B cell (primary cell): ENCODE data around the gene NCBP2L. TPM values are rescaled to one million over a fixed set of nuclear protein-coding genes. Genes with fewer than 3 reads are reported as not detected.

Experiments used
- ATAC-seq: fragments of 200-7000 bp; cut with Tn5 transposase; one replicate; pipeline ENCODE4 v1.10.0; 2021; ENCODE audit warnings: low read depth, mild to moderate bottlenecking, moderate number of reproducible peaks, moderate library complexity
- CTCF ChIA-PET: fragments of 350-600 bp; sonication (Branson Sonifier 250); formaldehyde crosslinking; loops from one replicate; lab custom pipeline; 2021; ENCODE audit warnings: antibody characterized with exemption, inconsistent platforms; lab: Charles Lee
- POLR2A ChIA-PET: fragments of 350-600 bp; sonication (Branson Sonifier 250); formaldehyde crosslinking; loops from one replicate; lab custom pipeline; 2021; ENCODE audit warnings: antibody characterized with exemption; lab: Charles Lee
- DNase-seq: peaks from one replicate; pipeline ENCODE4 v3.0.0; 2013
- H2AFZ ChIP-seq: 2 replicates; pipeline ENCODE4 v1.6.1; 2012; ENCODE audit warnings: mild to moderate bottlenecking, low read depth, low read length; ENCODE audit not compliant: insufficient read depth, poor library complexity, severe bottlenecking
- H3K27ac ChIP-seq, 2 donors: 1 replicate in 1 of 2; 2 replicates in 1 of 2; pipeline ENCODE4 v1.5.1; 2012 to 2013; ENCODE audit warnings: low read length in 2 of 2, mild to moderate bottlenecking in 2 of 2, moderate library complexity in 1 of 2
- H3K27me3 ChIP-seq, 4 experiments: fragments of 200-600 bp in 1 of 4; sonication (generic) in 1 of 4; replicated peaks in 1 of 4; 1 replicate in 2 of 4; 2 replicates in 2 of 4; pipeline versions ENCODE4 v1.6.1 to v1.7.0; 2013 to 2016; ENCODE audit warnings: low read length in 3 of 4, mild to moderate bottlenecking in 2 of 4, mixed read lengths in 1 of 4, moderate library complexity in 1 of 4; ENCODE audit not compliant: insufficient read depth in 4 of 4, control insufficient read depth in 3 of 4; ENCODE audit errors: control extremely low read depth in 1 of 4
- H3K36me3 ChIP-seq, 2 experiments: replicated peaks in 1 of 2; 1 replicate in 1 of 2; 2 replicates in 1 of 2; pipeline versions ENCODE4 v1.6.1 to v1.7.1; 2013; ENCODE audit warnings: low read length in 1 of 2; ENCODE audit not compliant: insufficient read depth in 2 of 2, control insufficient read depth in 1 of 2; ENCODE audit errors: control extremely low read depth in 1 of 2, extremely low read depth in 1 of 2
- H3K4me1 ChIP-seq, 2 donors: fragments of 200-600 bp in 1 of 2; sonication (generic) in 1 of 2; 1 replicate in 1 of 2; 2 replicates in 1 of 2; pipeline versions ENCODE4 v1.5.1 to v1.6.1; 2013 to 2017; ENCODE audit warnings: low read length in 2 of 2; ENCODE audit not compliant: control insufficient read depth in 2 of 2, insufficient read depth in 2 of 2
- H3K4me2 ChIP-seq: replicated peaks from 2 replicates; pipeline ENCODE3; 2012; ENCODE audit warnings: mild to moderate bottlenecking, low read depth, low read length; ENCODE audit not compliant: poor library complexity, severe bottlenecking
- H3K4me3 ChIP-seq, 5 experiments: fragments of 200-600 bp in 1 of 5; sonication (generic) in 1 of 5; 1 replicate in 3 of 5; 2 replicates in 2 of 5; pipeline versions ENCODE4 v1.5.1 to v1.7.0; 2011 to 2016; ENCODE audit warnings: low read length in 4 of 5, mild to moderate bottlenecking in 4 of 5, low read depth in 2 of 5, control low read depth in 1 of 5, moderate library complexity in 1 of 5; ENCODE audit not compliant: insufficient read depth in 1 of 5; ENCODE audit errors: control extremely low read depth in 1 of 5, extremely low read depth in 1 of 5
- H3K79me2 ChIP-seq: fragments of 200-600 bp; sonication (generic); one replicate; pipeline ENCODE4 v1.6.0; 2016; ENCODE audit warnings: low read length; ENCODE audit not compliant: control insufficient read depth, insufficient read depth
- H3K9ac ChIP-seq: fragments of 200-600 bp; sonication (generic); 2 replicates; pipeline ENCODE4 v1.6.1; 2017; ENCODE audit warnings: mild to moderate bottlenecking, low read length, moderate library complexity
- H3K9me3 ChIP-seq, 3 donors: one replicate each; pipeline versions ENCODE4 v1.6.1 to v1.7.1; 2013; ENCODE audit warnings: low read length in 2 of 3; ENCODE audit not compliant: control insufficient read depth in 2 of 3, insufficient read depth in 1 of 3; ENCODE audit errors: control extremely low read depth in 1 of 3
- H4K20me1 ChIP-seq: 2 replicates; pipeline ENCODE4 v1.6.0; 2012; ENCODE audit warnings: mild to moderate bottlenecking, low read length; ENCODE audit not compliant: insufficient read depth, control insufficient read depth, poor library complexity, severe bottlenecking
- H3K27ac Mint-ChIP-seq: one replicate; pipeline ENCODE4 v1.8.0; 2021; ENCODE audit warnings: mixed read lengths
- H3K27me3 Mint-ChIP-seq: one replicate; pipeline ENCODE4 v1.8.0; 2021; ENCODE audit warnings: mixed read lengths
- H3K4me1 Mint-ChIP-seq: one replicate; pipeline ENCODE4 v1.8.0; 2021; ENCODE audit warnings: mixed read lengths
- H3K4me3 Mint-ChIP-seq: one replicate; pipeline ENCODE4 v1.8.0; 2021; ENCODE audit warnings: mixed read lengths
- H3K9me3 Mint-ChIP-seq: one replicate; pipeline ENCODE4 v1.8.0; 2022; ENCODE audit warnings: mixed read lengths; ENCODE audit not compliant: insufficient read depth
- CTCF ChIP-seq: fragments of 200-600 bp; IDR thresholded peaks from one replicate; pipeline ENCODE4 v1.8.0; 2022; ENCODE audit warnings: antibody characterized with exemption, mild to moderate bottlenecking
- EZH2 ChIP-seq: IDR thresholded peaks from 2 replicates; pipeline ENCODE4 v1.6.1; 2012; ENCODE audit warnings: borderline replicate concordance, low read depth, mild to moderate bottlenecking, moderate library complexity, low read length; ENCODE audit not compliant: insufficient read depth, poor library complexity, severe bottlenecking
- WGBS: methylation state at CpG from one replicate; pipeline ENCODE4 v1.1.5; 2013; ENCODE audit warnings: missing lambda C conversion rate; ENCODE audit not compliant: insufficient coverage; 5-methylcytosine and 5-hydroxymethylcytosine counted together
- intact Hi-C: fragments of 100-400 bp; cut with micrococcal nuclease; formaldehyde crosslinking; loops from one replicate; pipeline ENCODE4 v1.10.0; 2022
- polyA plus RNA-seq: library from polyadenylated mRNA; depleted of rRNA; stranded (reverse); fragments of >200 nt; gene quantifications from 2 replicates; pipeline ENCODE4 v1.2.3, GENCODE V29; 2012
- total RNA-seq, 2 donors: library from RNA; stranded (reverse); fragments of 120-200 nt in 1 of 2; gene quantifications; 1 replicate in 1 of 2; 2 replicates in 1 of 2; pipeline versions ENCODE4 v1.2.3 to v1.2.4, GENCODE V29; 2013 to 2022

NCBP2L gene
- total and polyA plus RNA-seq, 2 donors (not counting 1 experiment from before 2014, with no cell fraction given): not detected

GRCh38 chrX:107780525-107780924 is 3.0 kb downstream of the NCBP2L start:
- TF ChIP-seq EZH2 (no peak), CTCF (no peak)
- peaks cover 5 to 14% of the 10 kb centered on the region in 2 donors for H3K4me1 ChIP-seq
- H3K9ac ChIP-seq: no peak overlapping the region
- H3K27ac ChIP-seq: no peak overlapping the region
- Mint-ChIP-seq H3K4me3 (no peak overlapping the region), H3K4me1 (peaks cover 12% of the 10 kb centered on the region), H3K27me3 (peaks cover 3% of the 10 kb centered on the region), H3K27ac (no peak overlapping the region), H3K9me3 (no peaks in the 10 kb centered on the region)
- H3K79me2 ChIP-seq: no peaks in the 10 kb centered on the region
- H4K20me1 ChIP-seq: no peaks in the 10 kb centered on the region
- H3K4me3 ChIP-seq: no peak overlapping the region
- no peak overlapping the region for H3K4me2 ChIP-seq
- H2AFZ ChIP-seq: no peak overlapping the region
- WGBS: 100% methylated on average over 4 of the region's 9 CpGs
- H3K27me3 ChIP-seq: no peaks in the 10 kb centered on the region
- intact Hi-C loops: no loop called here
- ChIA-PET CTCF (interaction anchor here (0.7 to 1.4 kb wide), 3 partner anchors 32 to 126 kb away, joined by 4 read pairs; no protein-coding TSS in a partner anchor), POLR2A (interaction anchor here (0.7 kb wide), 1 partner anchor 1918 kb away, joined by 3 read pairs; no protein-coding TSS in a partner anchor)
- no peak for ATAC-seq
- no peak for DNase-seq
- no peaks in the 10 kb centered on the region for H3K9me3 ChIP-seq
- no peaks in the 10 kb centered on the region for H3K36me3 ChIP-seq

GRCh38 chrX:107787827-107788226 is 10.3 kb downstream of the NCBP2L start:
- no peak overlapping the region for H2AFZ ChIP-seq
- Mint-ChIP-seq H3K4me3 (no peak overlapping the region), H3K4me1 (no peaks in the 10 kb centered on the region), H3K9me3 (no peaks in the 10 kb centered on the region), H3K27me3 (peaks cover 16% of the 10 kb centered on the region), H3K27ac (no peak overlapping the region)
- WGBS: no CpG with 5 or more reads among the region's 1 CpG
- H3K36me3 ChIP-seq: no peaks in the 10 kb centered on the region
- no peaks in the 10 kb centered on the region for H3K79me2 ChIP-seq
- ChIA-PET CTCF (interaction anchor here (0.7 kb wide), 1 partner anchor 129 kb away, joined by 3 read pairs; no protein-coding TSS in a partner anchor), POLR2A (no interaction called here)
- TF ChIP-seq CTCF: no peak
- TF ChIP-seq EZH2: no peak
- no peak for DNase-seq
- intact Hi-C loops: no loop called here
- H3K4me2 ChIP-seq: no peak overlapping the region
- H3K27ac ChIP-seq: no peak overlapping the region
- H3K4me1 ChIP-seq: no peaks in the 10 kb centered on the region
- H3K27me3 ChIP-seq: peaks cover 0 to 3% (median 0%) of the 10 kb centered on the region in 4 experiments
- no peak overlapping the region for H3K4me3 ChIP-seq
- no peaks in the 10 kb centered on the region for H3K9me3 ChIP-seq
- no peaks in the 10 kb centered on the region for H4K20me1 ChIP-seq
- no peak overlapping the region for H3K9ac ChIP-seq
- ATAC-seq: no peak
